H1 (cell line): ENCODE data around the gene ATP7A. TPM values are rescaled to one million over a fixed set of nuclear protein-coding genes. Genes with fewer than 3 reads are reported as not detected.

Source experiments
- RXRA ChIP-seq: IDR thresholded peaks from 2 replicates; pipeline ENCODE4 v1.6.1; 2011; ENCODE audit warnings: low read depth, mild to moderate bottlenecking, low read length, moderate library complexity; ENCODE audit not compliant: insufficient read depth
- polyA plus RNA-seq, 7 experiments: library from polyadenylated mRNA; depleted of rRNA in 3 of 7; stranded (reverse) in 5 of 7; unstranded in 2 of 7; fragments of >200 nt in 5 of 7; fragments of 200-250 nt in 2 of 7; gene quantifications; 1 replicate in 5 of 7; 2 replicates in 1 of 7; 4 replicates in 1 of 7; pipeline versions ENCODE4 v1.2.1 to v1.2.3, GENCODE V29; 2011 to 2013; ENCODE audit warnings: missing spikeins in 2 of 7, mixed read lengths in 2 of 7
- total RNA-seq: library from RNA; stranded (reverse); fragmentation: NEBNext Ultra II Directional; extraction: Animal tissue kit (Norgen Biotek cat#: 25700); gene quantifications from 2 replicates; pipeline ENCODE4 v1.2.1, GENCODE V29; 2021

Gene ATP7A
- total and polyA plus RNA-seq, 2 of the 8 experiments (the other 6 are each of a cell fraction or from before 2014, with no cell fraction given): 0.73 to 2.8 TPM

GRCh38 chrX:78019586-78020483 lies 109.3 kb downstream of the ATP7A start (continued):
- TF ChIP-seq RXRA: no peak
